IMR-90 (cell line): ENCODE data around the gene IL1B. TPM values are rescaled to one million over a fixed set of nuclear protein-coding genes. Genes with fewer than 3 reads are reported as not detected.
A peak's percentile ranks its signal among the peaks of the same experiment; 100 is the strongest.

ENCODE experiments used
- ATAC-seq: fragments of 200-7000 bp; cut with Tn5 transposase; 2 replicates; pipeline ENCODE4 v1.9.1; 2020; ENCODE audit warnings: low read depth, mild to moderate bottlenecking, moderate library complexity
- BruUV-seq: library from RNA; stranded (reverse); fragments of 400-500 nt; replicated peaks from 2 replicates; lab custom pipeline; 2021; lab: Mats Ljungman, UMichigan
- CTCF ChIA-PET: fragments of 300-600 bp; formaldehyde crosslinking; extraction: SDS; loops from one replicate; lab custom pipeline; 2021; ENCODE audit warnings: antibody characterized with exemption; lab: Yijun Ruan, JAX
- POLR2A ChIA-PET: fragments of 300-600 bp; sonication (Branson Sonifier 250); formaldehyde crosslinking; loops from one replicate; lab custom pipeline; 2022; ENCODE audit warnings: antibody characterized with exemption; ENCODE audit not compliant: unreplicated experiment; lab: Charles Lee
- DNase-seq: peaks from one replicate; pipeline ENCODE4 v3.0.0; 2013
- H2AFZ ChIP-seq: replicated peaks from 2 replicates; pipeline ENCODE3; 2013; ENCODE audit warnings: low read length, mild to moderate bottlenecking; ENCODE audit not compliant: poor library complexity
- H2AK5ac ChIP-seq: 2 replicates; pipeline ENCODE4 v1.6.1; 2013; ENCODE audit warnings: low read depth, low read length, inconsistent platforms
- H2AK9ac ChIP-seq: replicated peaks from 2 replicates; pipeline ENCODE3; 2013; ENCODE audit warnings: mild to moderate bottlenecking, low read depth, low read length, moderate library complexity; ENCODE audit not compliant: poor library complexity
- H2BK120ac ChIP-seq: 2 replicates; pipeline ENCODE4 v1.6.1; 2013; ENCODE audit warnings: low read depth, low read length, inconsistent platforms
- H2BK15ac ChIP-seq: 3 replicates; pipeline ENCODE4 v1.6.1; 2013; ENCODE audit warnings: low read depth, low read length, inconsistent platforms
- H2BK20ac ChIP-seq: 2 replicates; pipeline ENCODE4 v1.6.1; 2013; ENCODE audit warnings: low read depth, mild to moderate bottlenecking, inconsistent platforms, low read length, moderate library complexity
- H2BK5ac ChIP-seq: 2 replicates; pipeline ENCODE4 v1.6.1; 2013; ENCODE audit warnings: mild to moderate bottlenecking, low read depth, low read length, inconsistent platforms; ENCODE audit not compliant: poor library complexity, severe bottlenecking
- H3K14ac ChIP-seq: replicated peaks from 2 replicates; pipeline ENCODE4 v1.6.1; 2013; ENCODE audit warnings: low read depth, low read length, inconsistent platforms
- H3K18ac ChIP-seq: 2 replicates; pipeline ENCODE4 v1.6.1; 2013; ENCODE audit warnings: low read depth, low read length, control low read depth
- H3K23ac ChIP-seq: 2 replicates; pipeline ENCODE4 v1.6.1; 2013; ENCODE audit warnings: low read depth, low read length, inconsistent platforms
- H3K27ac ChIP-seq: 2 replicates; pipeline ENCODE4 v1.5.1; 2013; ENCODE audit warnings: mild to moderate bottlenecking, control low read depth, low read length; ENCODE audit not compliant: insufficient read depth
- H3K27me3 ChIP-seq: 2 replicates; pipeline ENCODE4 v1.6.1; 2013; ENCODE audit warnings: low read length; ENCODE audit not compliant: control insufficient read depth, insufficient read depth
- H3K36me3 ChIP-seq: 2 replicates; pipeline ENCODE4 v1.6.1; 2013; ENCODE audit warnings: low read length, mixed read lengths; ENCODE audit not compliant: control insufficient read depth, insufficient read depth
- H3K4ac ChIP-seq: 2 replicates; pipeline ENCODE4 v1.6.1; 2013; ENCODE audit warnings: low read depth, low read length, inconsistent platforms
- H3K4me1 ChIP-seq: 2 replicates; pipeline ENCODE4 v1.6.1; 2013; ENCODE audit warnings: low read length, mixed read lengths; ENCODE audit not compliant: control insufficient read depth, insufficient read depth
- H3K4me2 ChIP-seq: 2 replicates; pipeline ENCODE4 v1.6.1; 2013; ENCODE audit warnings: low read depth, mild to moderate bottlenecking, control low read depth, low read length, moderate library complexity
- H3K4me3 ChIP-seq: 2 replicates; pipeline ENCODE4 v1.5.1; 2013; ENCODE audit warnings: low read depth, mild to moderate bottlenecking, control low read depth, low read length, moderate library complexity; ENCODE audit not compliant: insufficient read depth
- H3K56ac ChIP-seq: 2 replicates; pipeline ENCODE4 v1.6.1; 2013; ENCODE audit warnings: low read length, inconsistent platforms; ENCODE audit not compliant: insufficient read depth; ENCODE audit errors: extremely low read depth
- H3K79me1 ChIP-seq, 2 experiments: 2 replicates each; pipeline ENCODE4 v1.6.1; 2013; ENCODE audit warnings: low read length in 2 of 2, inconsistent platforms in 1 of 2, low read depth in 1 of 2
- H3K9ac ChIP-seq: 2 replicates; pipeline ENCODE4 v1.6.1; 2013; ENCODE audit warnings: low read depth, low read length, control low read depth
- H3K9me1 ChIP-seq: 2 replicates; pipeline ENCODE4 v1.6.1; 2013; ENCODE audit warnings: low read length, inconsistent platforms; ENCODE audit not compliant: insufficient read depth
- H3K9me3 ChIP-seq: 2 replicates; pipeline ENCODE4 v1.6.1; 2013; ENCODE audit warnings: low read length; ENCODE audit not compliant: control insufficient read depth, insufficient read depth
- H4K20me1 ChIP-seq: 2 replicates; pipeline ENCODE4 v1.6.1; 2013; ENCODE audit warnings: low read length, inconsistent platforms; ENCODE audit not compliant: insufficient read depth
- H4K5ac ChIP-seq: 2 replicates; pipeline ENCODE4 v1.6.1; 2013; ENCODE audit warnings: mild to moderate bottlenecking, low read depth, low read length, control low read depth
- H4K8ac ChIP-seq, 2 experiments: 2 replicates each; pipeline ENCODE4 v1.6.1; 2013; ENCODE audit warnings: low read depth in 2 of 2, low read length in 2 of 2, control low read depth in 1 of 2, inconsistent platforms in 1 of 2
- H4K91ac ChIP-seq: 2 replicates; pipeline ENCODE4 v1.6.1; 2013; ENCODE audit warnings: low read depth, low read length, inconsistent platforms; ENCODE audit not compliant: insufficient read depth
- BHLHE40 ChIP-seq: fragments of 150-350 bp; IDR thresholded peaks from 2 replicates; pipeline ENCODE4 v1.6.1; 2016; ENCODE audit warnings: mild to moderate bottlenecking, low read depth, low read length
- CEBPB ChIP-seq: IDR thresholded peaks from 2 replicates; pipeline ENCODE4 v1.6.1; 2012; ENCODE audit warnings: low read depth, low read length, improper control_type of control experiment
- CHD1 ChIP-seq: IDR thresholded peaks from 2 replicates; pipeline ENCODE4 v1.6.1; 2012; ENCODE audit warnings: low read depth, low read length, improper control_type of control experiment
- FOS ChIP-seq: fragments of 150-350 bp; IDR thresholded peaks from 2 replicates; pipeline ENCODE4 v1.6.1; 2016; ENCODE audit warnings: low read depth, low read length
- MAFK ChIP-seq: IDR thresholded peaks from 2 replicates; pipeline ENCODE4 v1.6.1; 2012; ENCODE audit warnings: low read depth, low read length, improper control_type of control experiment
- MAZ ChIP-seq: IDR thresholded peaks from 2 replicates; pipeline ENCODE4 v1.6.1; 2012; ENCODE audit warnings: low read depth, mild to moderate bottlenecking, low read length, improper control_type of control experiment, moderate library complexity, borderline replicate concordance
- MXI1 ChIP-seq: IDR thresholded peaks from 2 replicates; pipeline ENCODE4 v1.6.1; 2012; ENCODE audit warnings: low read depth, mild to moderate bottlenecking, low read length, moderate library complexity, borderline replicate concordance
- NFE2L2 ChIP-seq: fragments of 150-350 bp; IDR thresholded peaks from 2 replicates; pipeline ENCODE4 v1.6.1; 2016; ENCODE audit warnings: low read depth, mild to moderate bottlenecking, low read length
- POLR2A ChIP-seq: IDR thresholded peaks from 2 replicates; pipeline ENCODE4 v1.6.1; 2012; ENCODE audit warnings: mild to moderate bottlenecking, low read depth, low read length
- RAD21 ChIP-seq: IDR thresholded peaks from 2 replicates; pipeline ENCODE4 v1.6.1; 2012; ENCODE audit warnings: low read length, improper control_type of control experiment
- RCOR1 ChIP-seq: IDR thresholded peaks from 2 replicates; pipeline ENCODE4 v1.6.1; 2012; ENCODE audit warnings: mild to moderate bottlenecking, low read length, improper control_type of control experiment; ENCODE audit not compliant: insufficient replicate concordance
- RFX5 ChIP-seq: IDR thresholded peaks from 2 replicates; pipeline ENCODE4 v1.8.0; 2012; ENCODE audit warnings: low read depth, mild to moderate bottlenecking, low read length, moderate library complexity
- SMC3 ChIP-seq: fragments of 150-350 bp; IDR thresholded peaks from 2 replicates; pipeline ENCODE4 v1.6.1; 2016; ENCODE audit warnings: low read depth, mild to moderate bottlenecking, antibody characterized with exemption, low read length, moderate library complexity
- WGBS, 2 experiments: methylation state at CpG; one replicate each; pipeline versions ENCODE4 v1.1.5 to v1.1.7; 2013; ENCODE audit warnings: missing lambda C conversion rate in 2 of 2; ENCODE audit not compliant: insufficient read length in 1 of 2; ENCODE audit errors: extremely low coverage in 2 of 2; 5-methylcytosine and 5-hydroxymethylcytosine counted together
- dilution Hi-C: fragments of 300-500 bp; cut with HindIII; formaldehyde crosslinking; loops from one replicate; pipeline ENCODE4 v1.14.3; 2018; ENCODE audit warnings: low sequenced_read_pairs; ENCODE audit not compliant: unreplicated experiment
- in situ Hi-C: fragments of 300-500 bp; cut with MboI; formaldehyde crosslinking; loops from 3 replicates; pipeline ENCODE4 v1.14.3; 2019; ENCODE audit warnings: low sequenced_read_pairs, inconsistent platforms, mixed read lengths
- intact Hi-C: fragments of 100-400 bp; cut with micrococcal nuclease; formaldehyde crosslinking; loops from 2 replicates; pipeline ENCODE4 v1.10.0; 2022
- polyA plus RNA-seq, 3 experiments: library from polyadenylated mRNA; depleted of rRNA; stranded (reverse); fragments of >200 nt; gene quantifications; 2 replicates each; pipeline ENCODE4 v1.2.3, GENCODE V29; 2012; ENCODE audit warnings: low replicate concordance in 1 of 3
- total RNA-seq: library from RNA; depleted of rRNA; stranded (reverse); fragments of >200 nt; gene quantifications from 2 replicates; pipeline ENCODE4 v1.2.3, GENCODE V29; 2012
- TF ChIP-seq, protein P1 (sequence below): fragments of 150-350 bp; IDR thresholded peaks from 2 replicates; pipeline ENCODE4 v1.6.1; 2017; ENCODE audit warnings: mild to moderate bottlenecking, antibody characterized with exemption, low read length, low read depth
- TF ChIP-seq, protein P2 (sequence below): conservative IDR thresholded peaks from 2 replicates; pipeline ENCODE4 v1.5.1; 2012; ENCODE audit warnings: mild to moderate bottlenecking, low read depth, low read length, improper control_type of control experiment

Gene IL1B
- total and polyA plus RNA-seq, 2 of the 4 experiments (the other 2 are of a cell fraction): 3.0 to 4.4 TPM

DNA sequence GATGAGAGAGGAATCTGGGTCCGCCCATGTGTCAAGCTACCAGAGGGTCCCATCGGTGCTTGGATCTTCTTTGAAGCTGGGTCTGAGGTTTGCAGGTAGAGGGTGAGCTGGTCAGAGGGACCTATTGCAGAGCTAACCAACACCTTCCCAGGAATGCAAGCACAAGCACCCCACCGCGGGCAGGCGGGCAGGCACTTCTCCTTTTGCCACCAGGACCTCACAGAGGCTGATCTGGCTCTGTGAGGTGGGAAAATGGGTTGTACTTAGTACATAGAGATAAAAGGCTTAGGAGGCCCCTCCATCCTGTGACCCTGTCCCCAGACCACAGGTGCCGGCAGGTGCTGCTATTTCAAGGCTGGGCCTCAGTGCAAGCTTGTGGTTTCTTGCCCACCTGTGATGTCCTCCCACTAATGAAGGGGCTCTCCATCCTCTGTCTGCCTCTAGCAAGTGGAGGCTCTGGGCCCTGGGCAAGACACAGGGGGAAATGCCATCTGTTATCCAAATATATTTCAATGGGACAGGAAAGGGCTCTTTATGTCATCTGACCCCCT, 43.0 kb upstream of the IL1B start:
- DNase-seq: no peak
- intact Hi-C loops (loop anchor here (5.0 kb wide), 1 partner anchor 117 kb away; the partner anchor contains the start of gene CKAP2L), in situ Hi-C loops (loop anchor here (10.0 kb wide), 1 partner anchor 125 kb away; no protein-coding TSS in a partner anchor), dilution Hi-C loops (no loop called here)
- POLR2A ChIA-PET: no interaction called here
- Histone ChIP-seq H3K4me1 (peaks cover 14% of the 10 kb centered on the region), H3K14ac (0 out of 2 replicates have a peak overlapping the region, but pooled peaks have one; percentile 34), H2AK5ac (peak overlapping the region; percentile 78), H3K27me3 (no peaks in the 10 kb centered on the region), H3K23ac (no peak overlapping the region), H4K8ac (peak overlapping the region; percentile 61 to 79), H3K4ac (peak overlapping the region; percentile 77), H2AFZ (peak overlapping the region; percentile 7), H2AK9ac (peak overlapping the region; percentile 31), H3K18ac (peak overlapping the region; percentile 58), H4K20me1 (no peaks in the 10 kb centered on the region), H3K4me2 (no peak overlapping the region), H2BK120ac (peak overlapping the region; percentile 87), H3K27ac (peak overlapping the region; percentile 64), H4K5ac (peak overlapping the region; percentile 62; the same call in 1 of the 2 replicates), H2BK20ac (peak overlapping the region; percentile 73; the same call in 1 of the 2 replicates), H3K79me1 (peaks cover 0 to 3% of the 10 kb centered on the region in 2 experiments; a peak in 2 of 4 replicates), H4K91ac (peak overlapping the region; percentile 77), H3K9me1 (peaks cover 22% of the 10 kb centered on the region), H3K9ac (no peak overlapping the region), H3K9me3 (no peaks in the 10 kb centered on the region), H3K56ac (0 out of 2 replicates have a peak overlapping the region, but pooled peaks have one; percentile 2), H3K36me3 (no peaks in the 10 kb centered on the region), H3K4me3 (no peak overlapping the region), H2BK15ac (peak overlapping the region; percentile 45; the same call in 1 of the 3 replicates), H2BK5ac (peak overlapping the region; percentile 86)
- BruUV-seq: no TSS peak
- WGBS, 2 experiments: no CpG with 5 or more reads among the region's 6 CpGs
- no peak for ATAC-seq
- CTCF ChIA-PET: no interaction called here
- TF ChIP-seq RFX5: no peak
- TF ChIP-seq MXI1: no peak
- no peak for TF ChIP-seq NFE2L2
- TF ChIP-seq RCOR1: no peak
- no peak for TF ChIP-seq POLR2A
- no peak for TF ChIP-seq MAZ
- TF ChIP-seq BHLHE40: no peak
- TF ChIP-seq, protein P1, sequence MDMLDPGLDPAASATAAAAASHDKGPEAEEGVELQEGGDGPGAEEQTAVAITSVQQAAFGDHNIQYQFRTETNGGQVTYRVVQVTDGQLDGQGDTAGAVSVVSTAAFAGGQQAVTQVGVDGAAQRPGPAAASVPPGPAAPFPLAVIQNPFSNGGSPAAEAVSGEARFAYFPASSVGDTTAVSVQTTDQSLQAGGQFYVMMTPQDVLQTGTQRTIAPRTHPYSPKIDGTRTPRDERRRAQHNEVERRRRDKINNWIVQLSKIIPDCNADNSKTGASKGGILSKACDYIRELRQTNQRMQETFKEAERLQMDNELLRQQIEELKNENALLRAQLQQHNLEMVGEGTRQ: no peak
- no peak for TF ChIP-seq MAFK
- TF ChIP-seq SMC3: no peak
- TF ChIP-seq RAD21: no peak
- no peak for TF ChIP-seq CHD1
- TF ChIP-seq, protein P2, sequence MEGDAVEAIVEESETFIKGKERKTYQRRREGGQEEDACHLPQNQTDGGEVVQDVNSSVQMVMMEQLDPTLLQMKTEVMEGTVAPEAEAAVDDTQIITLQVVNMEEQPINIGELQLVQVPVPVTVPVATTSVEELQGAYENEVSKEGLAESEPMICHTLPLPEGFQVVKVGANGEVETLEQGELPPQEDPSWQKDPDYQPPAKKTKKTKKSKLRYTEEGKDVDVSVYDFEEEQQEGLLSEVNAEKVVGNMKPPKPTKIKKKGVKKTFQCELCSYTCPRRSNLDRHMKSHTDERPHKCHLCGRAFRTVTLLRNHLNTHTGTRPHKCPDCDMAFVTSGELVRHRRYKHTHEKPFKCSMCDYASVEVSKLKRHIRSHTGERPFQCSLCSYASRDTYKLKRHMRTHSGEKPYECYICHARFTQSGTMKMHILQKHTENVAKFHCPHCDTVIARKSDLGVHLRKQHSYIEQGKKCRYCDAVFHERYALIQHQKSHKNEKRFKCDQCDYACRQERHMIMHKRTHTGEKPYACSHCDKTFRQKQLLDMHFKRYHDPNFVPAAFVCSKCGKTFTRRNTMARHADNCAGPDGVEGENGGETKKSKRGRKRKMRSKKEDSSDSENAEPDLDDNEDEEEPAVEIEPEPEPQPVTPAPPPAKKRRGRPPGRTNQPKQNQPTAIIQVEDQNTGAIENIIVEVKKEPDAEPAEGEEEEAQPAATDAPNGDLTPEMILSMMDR: no peak
- TF ChIP-seq CEBPB: no peak
- TF ChIP-seq FOS: no peak
